HG03139 (cell line): Measurements from ENCODE around the gene PRR7.

ENCODE experiments used
- ATAC-seq: cut with Tn5 transposase; IDR thresholded peaks from one replicate; pipeline ENCODE4 v1.9.1; 2021; ENCODE audit not compliant: unreplicated experiment

PRR7 gene

DNA sequence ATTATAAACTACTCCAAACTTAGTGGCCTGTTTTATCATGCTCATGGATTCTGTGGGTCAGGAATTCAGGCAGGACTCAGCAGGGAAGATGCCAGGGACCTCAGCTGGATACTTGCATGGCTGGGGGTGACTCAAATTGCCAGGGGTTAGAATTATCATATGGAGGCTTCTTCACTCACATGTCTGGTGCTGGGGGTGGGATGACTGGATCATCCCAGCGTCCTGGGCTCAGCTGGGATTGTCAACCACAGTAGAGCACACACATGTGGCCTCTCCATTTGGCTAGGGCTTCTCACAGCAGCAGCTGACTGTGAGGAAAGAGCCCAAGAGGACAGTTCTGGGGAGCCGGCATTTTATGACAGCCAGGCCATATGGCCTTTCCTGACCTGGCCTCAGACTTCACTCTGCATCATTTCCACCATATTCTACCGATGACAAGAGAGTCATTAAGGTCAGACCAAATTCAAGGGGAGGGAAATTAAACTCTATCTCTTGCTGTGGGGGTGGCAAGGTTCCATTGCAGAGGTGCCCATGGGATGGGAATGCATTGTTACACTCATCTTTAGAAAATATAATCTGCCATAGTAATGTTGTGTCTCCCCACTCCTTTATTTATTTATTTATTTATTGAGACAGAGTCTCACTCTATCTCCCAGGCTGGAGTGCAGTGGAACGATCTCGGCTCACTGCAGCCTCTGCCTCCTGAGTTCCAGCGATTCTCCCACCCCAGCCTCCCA lies 25.4 kb upstream of the PRR7 start:
- ATAC-seq: no peak

DNA sequence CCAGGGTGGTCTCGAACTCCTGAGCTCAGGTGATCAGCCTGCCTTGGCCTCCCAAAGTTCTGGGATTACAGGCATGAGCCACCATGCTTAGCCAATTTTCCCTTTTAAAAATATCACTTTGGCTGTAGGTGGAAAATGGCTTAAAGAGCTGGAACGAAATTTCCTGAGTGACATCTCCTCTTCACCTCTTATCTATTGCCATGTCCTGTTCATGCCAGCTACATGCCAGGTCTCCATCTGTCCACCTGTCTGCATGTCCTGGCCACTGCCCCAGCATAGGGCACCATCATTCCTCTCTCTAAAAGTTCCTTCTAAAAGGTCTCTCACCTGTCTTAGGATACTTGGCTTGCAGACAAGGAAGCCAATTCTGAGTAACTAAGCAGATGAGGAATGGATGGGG lies 22.9 kb upstream of the PRR7 start:
- ATAC-seq: no peak

- no peak for ATAC-seq
These were observed 21.3 kb upstream of the PRR7 start for GRCh38 chr5:177425196-177425800.

- ATAC-seq: peak; percentile 58
These were observed 20.6 kb upstream of the PRR7 start for GRCh38 chr5:177425801-177426565.

DNA sequence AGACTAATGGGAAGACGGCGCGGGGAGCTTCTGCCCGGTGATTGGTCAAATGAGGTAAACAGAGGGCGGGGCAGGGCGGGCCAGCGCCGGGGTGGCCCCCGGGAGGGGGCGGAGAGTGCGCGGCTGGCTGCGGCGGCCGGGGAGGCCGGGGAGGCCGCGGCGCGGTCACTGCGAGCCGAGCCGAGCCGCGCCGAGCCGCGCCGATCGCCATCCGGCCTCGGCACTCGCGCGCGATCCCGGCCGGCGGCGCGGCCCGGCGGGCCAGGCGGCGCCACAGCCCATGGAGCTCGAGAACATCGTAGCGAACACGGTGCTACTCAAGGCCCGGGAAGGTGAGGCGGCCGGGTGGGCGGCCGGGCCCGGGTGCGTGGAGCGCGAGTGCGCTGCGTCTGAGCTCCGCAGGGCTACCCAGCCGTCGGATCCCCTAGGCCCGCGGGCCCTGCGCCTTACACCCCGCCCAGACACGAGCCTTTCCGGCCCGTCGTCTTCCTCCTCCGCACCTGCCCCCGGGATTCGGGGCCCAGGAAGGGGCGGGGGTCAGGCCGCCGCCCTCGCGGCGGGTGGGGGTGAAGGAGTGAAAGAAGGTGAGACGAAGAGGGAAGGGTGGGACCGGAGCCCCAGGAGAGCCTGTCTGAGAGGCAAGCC lies 19.9 kb upstream of the PRR7 start, which contains the start of gene GRK6:
Gene GRK6 (plus strand): TSS at position 111 of the 645 bp plus-strand sequence. CDS start 170 bp downstream, at position 281.
- peak; percentile 10 for ATAC-seq

DNA sequence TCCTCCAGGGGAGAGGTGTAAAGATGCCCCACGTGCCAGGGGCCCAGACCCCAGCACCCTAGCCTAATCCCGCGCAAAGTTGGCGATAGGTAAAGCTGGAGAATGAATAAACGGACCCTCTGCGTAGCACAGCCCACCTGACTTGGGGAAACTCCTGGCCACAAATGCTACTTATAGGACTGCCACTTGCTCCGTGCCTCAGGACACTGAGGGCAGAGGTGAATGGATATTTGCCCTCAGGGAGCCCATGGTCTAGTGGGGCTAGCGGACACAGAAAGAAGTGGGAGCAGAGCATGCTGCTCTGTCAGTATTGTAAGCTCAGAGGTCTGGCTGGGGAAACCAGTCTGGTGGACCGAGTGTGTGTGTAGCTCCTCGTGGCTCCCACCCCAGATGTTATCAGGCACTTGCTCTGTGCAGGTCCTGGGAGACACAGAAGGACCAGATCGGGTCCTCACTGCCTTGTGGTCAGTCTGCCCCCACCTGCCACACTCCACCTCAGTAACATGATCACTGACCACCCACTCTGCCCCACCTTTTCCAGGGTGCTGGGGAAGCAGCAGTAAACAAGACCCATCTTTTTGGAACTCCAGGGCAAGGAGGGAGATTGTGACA lies 19.3 kb upstream of the PRR7 start:
- no peak for ATAC-seq

DNA sequence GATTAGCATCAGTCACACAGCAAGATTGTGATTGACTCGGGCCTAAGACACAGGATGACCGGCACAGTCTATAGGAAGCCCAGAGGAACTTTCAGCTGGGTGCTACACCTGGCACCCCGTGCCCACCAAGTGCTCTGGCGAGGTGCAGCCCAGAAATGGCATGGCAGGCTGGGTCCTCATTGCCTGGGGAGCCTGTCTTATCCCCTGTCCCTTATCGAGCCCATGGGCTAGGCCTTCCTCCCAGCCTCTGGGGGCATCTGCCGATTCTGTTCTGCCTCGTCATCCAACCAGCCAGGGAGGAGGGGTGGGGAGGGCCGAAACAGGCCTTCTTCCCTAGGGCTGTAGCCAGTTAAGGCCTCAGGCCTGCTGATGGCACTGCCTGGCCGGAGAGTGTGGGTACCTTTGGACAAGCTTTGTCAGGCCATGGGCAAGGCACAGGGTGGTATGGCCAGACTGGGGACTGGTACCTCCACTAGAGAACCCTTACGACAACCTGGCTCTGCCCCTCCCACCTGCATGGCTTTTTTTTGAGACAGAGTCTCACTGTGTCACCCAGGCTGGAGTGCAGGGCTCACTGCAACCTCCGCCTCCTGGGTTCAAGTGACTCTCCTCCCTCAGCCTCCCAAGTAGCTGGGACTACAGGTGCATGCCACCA lies 18.6 kb upstream of the PRR7 start:
- ATAC-seq: no peak

DNA sequence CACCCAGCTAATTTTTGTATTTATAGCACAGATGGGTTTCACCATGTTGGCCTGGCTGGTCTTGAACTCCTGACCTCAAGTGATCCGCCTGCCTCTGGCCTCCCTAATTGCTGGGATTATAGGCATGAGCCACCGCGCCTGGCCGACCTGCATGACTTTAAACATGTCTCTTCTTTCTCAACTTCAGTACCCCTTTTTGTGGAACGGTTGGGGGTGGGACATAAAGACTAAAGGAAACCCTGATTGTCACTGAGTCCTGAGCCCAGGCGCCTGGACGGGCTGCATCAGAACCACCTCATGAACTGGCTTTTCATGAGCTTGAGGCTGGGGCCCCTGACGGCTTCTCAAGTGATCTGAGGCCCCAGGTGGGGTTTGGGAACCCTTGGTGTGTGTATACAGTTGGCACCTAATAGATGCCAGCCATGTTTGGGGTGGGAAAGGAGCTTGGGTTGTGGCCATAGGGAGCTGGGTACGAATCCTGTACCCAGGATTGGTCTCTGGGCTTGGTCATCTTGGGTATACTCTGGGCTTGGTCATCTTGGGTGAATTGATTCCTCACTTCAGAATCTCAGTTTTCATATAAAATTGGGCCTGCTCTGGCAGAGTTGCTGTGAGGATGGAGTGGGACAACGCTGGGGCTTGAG lies 17.9 kb upstream of the PRR7 start:
- ATAC-seq: no peak

DNA sequence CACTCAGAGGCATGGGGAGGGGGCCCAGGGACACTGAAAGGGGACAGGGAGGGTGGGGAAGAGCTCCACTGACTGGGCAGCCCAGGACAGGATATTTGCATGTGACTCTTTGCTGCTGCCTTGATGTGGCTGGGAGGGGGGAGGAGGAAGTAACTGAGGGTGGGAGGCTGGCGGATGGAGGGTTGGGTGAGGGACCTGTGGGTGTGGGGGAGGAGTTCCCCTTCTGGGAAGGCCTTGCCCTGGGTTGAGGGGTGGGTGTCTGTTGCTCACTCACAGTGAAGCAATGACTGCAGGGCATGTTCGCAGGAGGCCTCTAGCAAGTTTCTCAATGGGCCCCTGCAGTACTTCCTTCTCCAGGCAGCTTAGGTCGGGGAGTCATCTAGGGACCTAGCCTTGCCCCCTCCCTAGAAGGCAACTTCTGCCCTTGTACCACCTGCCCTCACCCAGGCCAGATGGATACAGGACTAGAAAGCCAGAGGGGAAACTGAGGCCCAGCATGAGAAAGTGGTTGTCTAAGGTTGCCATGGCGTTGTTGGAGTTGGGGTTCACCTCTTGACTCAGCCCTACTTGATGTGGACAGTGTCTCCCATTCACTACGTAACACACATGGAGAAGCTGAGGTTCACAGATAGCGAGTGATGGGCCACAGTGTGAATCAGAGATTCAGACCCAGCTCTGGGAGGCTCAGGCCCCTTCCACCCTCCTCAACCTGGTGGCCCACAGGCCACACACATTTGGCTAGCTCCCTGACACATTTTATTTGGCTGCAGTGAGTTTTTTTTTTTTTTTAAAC lies 17.2 kb upstream of the PRR7 start:
- ATAC-seq: no peak

DNA sequence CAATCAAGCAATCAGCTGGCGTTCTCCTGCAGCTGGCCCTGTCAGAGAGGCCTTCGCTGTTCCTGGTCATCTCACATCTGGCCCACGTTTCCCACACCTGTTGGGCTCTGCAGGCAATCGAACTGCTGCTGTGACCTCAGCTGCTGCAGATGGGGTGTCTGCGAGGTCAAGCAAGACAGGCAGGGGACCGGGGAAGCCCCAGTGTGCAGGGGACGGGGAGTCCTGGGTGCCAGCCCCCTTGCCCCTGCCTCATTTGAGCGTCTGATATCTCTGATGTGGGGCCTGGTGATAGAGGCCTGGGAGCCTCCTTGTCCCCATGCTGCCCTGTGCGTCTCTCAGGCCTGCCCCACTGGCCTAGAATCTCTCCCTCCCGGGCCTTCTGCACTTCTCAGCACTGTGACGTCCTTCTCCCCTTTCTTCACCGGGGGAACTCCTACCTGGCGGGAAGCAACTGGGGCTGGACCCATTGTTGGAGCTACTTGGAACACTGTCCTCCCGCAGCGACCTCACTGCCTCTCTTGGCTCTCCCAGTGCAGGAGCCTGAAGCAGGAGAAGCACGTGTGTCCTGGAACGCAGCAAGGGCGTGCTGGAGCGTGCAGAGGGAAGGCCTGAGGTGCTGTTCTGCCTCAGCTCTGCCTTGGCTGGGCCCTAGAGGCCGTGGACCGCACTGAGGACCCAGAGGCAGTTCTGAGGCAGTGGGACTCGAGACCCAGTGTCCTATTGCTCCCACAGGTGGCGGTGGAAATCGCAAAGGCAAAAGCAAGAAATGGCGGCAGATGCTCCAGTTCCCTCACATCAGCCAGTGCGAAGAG lies 16.3 kb upstream of the PRR7 start:
- ATAC-seq: no peak

DNA sequence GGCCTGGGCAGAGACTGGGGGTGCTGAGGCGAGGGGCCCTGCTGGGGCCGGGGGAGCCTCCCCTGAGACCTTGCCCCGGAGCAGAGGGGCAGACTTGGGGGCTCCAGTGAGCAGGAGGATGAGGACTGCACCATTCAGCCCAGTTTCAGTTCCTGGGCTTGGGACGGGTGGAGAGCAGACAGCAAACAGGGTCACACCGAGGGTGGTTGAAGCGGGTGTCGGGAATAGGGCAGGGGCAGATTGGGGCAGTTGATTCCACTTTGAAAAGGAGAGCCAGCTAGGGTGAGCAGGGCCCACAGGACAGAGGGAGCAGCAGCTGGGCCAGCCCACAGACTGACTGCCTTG lies 15.7 kb upstream of the PRR7 start:
- no peak for ATAC-seq

DNA sequence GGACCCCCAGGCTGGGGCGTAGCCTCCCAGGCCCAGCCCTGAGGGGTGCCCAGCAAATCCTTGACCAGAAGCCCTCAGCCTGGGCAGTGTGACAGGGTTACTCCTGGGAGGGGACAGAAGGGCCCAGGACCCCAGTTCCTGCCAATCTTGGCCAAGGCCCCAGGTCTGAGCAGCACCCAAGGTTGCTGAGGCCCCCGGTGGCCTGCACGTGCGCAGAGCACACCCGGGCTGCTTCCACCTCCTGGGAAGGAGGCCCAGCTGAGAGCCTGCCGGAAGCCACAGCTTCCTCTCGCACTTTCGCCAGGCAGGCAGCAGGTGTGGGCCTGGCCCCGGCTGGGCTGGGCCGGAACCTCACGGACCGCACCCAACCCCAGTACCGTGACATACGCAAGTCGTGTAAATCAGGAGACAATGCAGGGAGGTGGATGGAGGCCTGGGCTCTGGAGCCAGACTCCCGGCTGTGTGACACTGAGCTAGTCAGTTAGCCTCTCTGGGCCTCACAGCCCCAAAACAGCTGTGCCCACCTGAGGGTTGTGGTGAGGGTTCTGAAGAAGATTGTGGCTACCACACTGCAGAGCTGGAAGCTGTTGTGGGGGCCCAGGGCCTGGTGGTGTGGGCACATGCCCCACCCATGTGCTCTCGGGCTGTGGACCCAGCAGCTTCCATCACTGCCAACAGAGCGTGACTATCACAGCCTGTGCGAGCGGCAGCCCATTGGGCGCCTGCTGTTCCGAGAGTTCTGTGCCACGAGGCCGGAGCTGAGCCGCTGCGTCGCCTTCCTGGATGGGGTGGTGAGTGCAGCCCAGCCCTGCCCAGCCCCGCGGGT lies 15.1 kb upstream of the PRR7 start:
- ATAC-seq: peak; percentile 38

- ATAC-seq: no peak
These were observed 14.3 kb upstream of the PRR7 start for GRCh38 chr5:177432143-177432838.

DNA sequence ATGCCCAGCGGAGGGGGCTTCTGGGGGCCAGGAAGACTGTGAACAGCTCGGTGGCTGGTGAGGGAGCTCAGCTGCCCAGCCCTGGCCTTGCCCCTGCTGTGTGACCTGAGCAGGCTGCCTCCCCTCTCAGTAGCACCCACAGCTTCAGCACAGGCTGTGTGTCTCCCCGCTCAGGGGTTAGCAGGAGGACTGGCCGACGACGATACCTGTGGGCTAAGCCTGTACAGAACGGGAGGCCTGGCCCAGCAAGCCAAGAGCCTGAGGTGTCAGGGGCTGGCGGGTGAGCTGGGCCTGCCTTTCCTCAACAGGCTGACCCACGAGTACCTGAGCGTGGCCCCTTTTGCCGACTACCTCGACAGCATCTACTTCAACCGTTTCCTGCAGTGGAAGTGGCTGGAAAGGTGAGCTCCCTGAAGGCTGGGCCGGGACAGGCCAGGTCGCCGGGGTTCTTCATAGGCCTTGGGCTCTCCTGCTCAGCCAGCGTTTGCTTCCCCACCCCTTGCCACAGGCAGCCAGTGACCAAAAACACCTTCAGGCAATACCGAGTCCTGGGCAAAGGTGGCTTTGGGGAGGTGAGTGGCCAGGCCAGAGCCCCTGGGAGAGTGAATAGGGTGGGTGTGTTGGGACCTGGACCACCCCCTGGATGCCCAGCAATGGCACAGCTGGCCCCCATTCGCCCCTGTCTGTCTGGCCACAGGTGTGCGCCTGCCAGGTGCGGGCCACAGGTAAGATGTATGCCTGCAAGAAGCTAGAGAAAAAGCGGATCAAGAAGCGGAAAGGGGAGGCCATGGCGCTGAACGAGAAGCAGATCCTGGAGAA lies 13.6 kb upstream of the PRR7 start:
- ATAC-seq: no peak

- ATAC-seq: no peak
These were observed 12.9 kb upstream of the PRR7 start for GRCh38 chr5:177433658-177434217.

DNA sequence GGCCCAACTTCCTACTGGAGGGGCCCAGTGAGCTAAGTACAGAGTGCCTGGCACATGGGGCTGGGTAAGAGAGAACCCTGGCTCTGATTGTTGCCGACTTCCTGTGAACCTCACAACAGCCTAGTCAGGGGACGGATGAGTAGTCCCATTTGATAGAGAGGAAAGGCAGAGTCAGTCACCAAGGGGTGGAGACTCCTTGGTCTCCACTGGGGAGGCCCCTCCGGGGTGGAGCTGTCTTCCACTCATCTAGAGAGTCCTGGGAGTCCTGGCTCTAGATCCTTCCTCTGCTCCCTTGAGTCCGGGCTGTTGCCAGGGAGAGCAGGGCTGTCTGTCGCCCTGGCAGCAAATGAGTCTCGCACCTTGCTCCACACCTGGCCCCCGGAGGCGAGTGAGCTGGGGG lies 12.2 kb upstream of the PRR7 start:
- ATAC-seq: no peak
